Adrenal gland (tissue), 5 donors: ENCODE measurements around the gene HCK.

Source experiments
- CTCF ChIP-seq, 6 experiments: fragments of 450-650 bp in 4 of 6; fragments of 200-600 bp in 2 of 6; sonication (generic) in 1 of 6; IDR thresholded peaks; 1 replicate in 5 of 6; 2 replicates in 1 of 6; pipeline versions ENCODE4 v1.5.1 to v1.8.0; 2016 to 2021; ENCODE audit warnings: antibody characterized with exemption in 6 of 6, mild to moderate bottlenecking in 2 of 6, moderate library complexity in 1 of 6
- POLR2A ChIP-seq, 2 donors: fragments of 450-650 bp; IDR thresholded peaks; one replicate each; pipeline ENCODE4 v1.6.1; 2017; ENCODE audit warnings: antibody characterized with exemption in 2 of 2, mild to moderate bottlenecking in 2 of 2, moderate library complexity in 1 of 2
- donor health status: DM: no; HTN: no; CAD: no.

- TF ChIP-seq CTCF (IDR thresholded peaks at IDR 0.05) (no peak), POLR2A (IDR thresholded peaks at IDR 0.05) (no peak)
These were observed 46.7 kb downstream of the HCK start for GRCh38 chr20:32098786-32099185.
